MM.1S (cell line): ENCODE results near the gene NPAS1.

Experiments
- EZH2 ChIP-seq: fragments of 300-600 bp; sonication (generic); optimal IDR thresholded peaks from 2 replicates; pipeline ENCODE3; 2017; ENCODE audit warnings: low read depth, mild to moderate bottlenecking, antibody characterized with exemption, low read length, mixed read lengths
- EZH2phosphoT487 ChIP-seq: fragments of 300-600 bp; sonication (generic); IDR thresholded peaks from 2 replicates; pipeline ENCODE4 v1.6.1; 2018; ENCODE audit warnings: antibody characterized with exemption, low read length
- TF ChIP-seq, protein P1 (sequence below): fragments of 300-600 bp; sonication (generic); IDR thresholded peaks from 2 replicates; pipeline ENCODE4 v1.5.1; 2016; ENCODE audit warnings: antibody characterized with exemption, low read length, mixed read lengths

- TF ChIP-seq EZH2 (no peak), EZH2phosphoT487 (no peak)
- TF ChIP-seq, protein P1, sequence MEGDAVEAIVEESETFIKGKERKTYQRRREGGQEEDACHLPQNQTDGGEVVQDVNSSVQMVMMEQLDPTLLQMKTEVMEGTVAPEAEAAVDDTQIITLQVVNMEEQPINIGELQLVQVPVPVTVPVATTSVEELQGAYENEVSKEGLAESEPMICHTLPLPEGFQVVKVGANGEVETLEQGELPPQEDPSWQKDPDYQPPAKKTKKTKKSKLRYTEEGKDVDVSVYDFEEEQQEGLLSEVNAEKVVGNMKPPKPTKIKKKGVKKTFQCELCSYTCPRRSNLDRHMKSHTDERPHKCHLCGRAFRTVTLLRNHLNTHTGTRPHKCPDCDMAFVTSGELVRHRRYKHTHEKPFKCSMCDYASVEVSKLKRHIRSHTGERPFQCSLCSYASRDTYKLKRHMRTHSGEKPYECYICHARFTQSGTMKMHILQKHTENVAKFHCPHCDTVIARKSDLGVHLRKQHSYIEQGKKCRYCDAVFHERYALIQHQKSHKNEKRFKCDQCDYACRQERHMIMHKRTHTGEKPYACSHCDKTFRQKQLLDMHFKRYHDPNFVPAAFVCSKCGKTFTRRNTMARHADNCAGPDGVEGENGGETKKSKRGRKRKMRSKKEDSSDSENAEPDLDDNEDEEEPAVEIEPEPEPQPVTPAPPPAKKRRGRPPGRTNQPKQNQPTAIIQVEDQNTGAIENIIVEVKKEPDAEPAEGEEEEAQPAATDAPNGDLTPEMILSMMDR: no peak
These were observed 65.3 kb downstream of the NPAS1 start for GRCh38 chr19:47084879-47085439.
